Measurements from ENCODE around the gene SPATA13.

SPATA13 gene

DNA sequence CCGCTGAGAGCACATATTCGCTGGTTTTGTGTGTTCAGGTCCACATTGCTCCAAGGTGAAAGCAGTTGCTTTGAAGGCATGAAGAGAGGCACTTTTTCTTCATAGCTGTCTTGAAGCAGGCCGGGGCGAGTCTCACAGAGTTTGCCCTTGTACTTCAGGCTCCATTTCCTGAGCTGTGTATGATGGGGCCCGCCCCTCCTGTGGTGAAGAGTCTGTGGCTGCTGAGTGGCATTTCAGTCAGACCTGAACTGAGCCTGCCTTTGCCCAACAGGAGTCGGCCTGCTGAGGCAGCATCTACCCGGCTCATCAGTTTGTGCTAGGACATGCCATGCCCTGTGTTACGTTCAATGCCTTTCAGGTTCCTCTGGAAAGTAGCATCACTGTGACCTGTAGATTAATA, 104.5 kb downstream of the SPATA13 start:
- DNase-seq: no peak

DNA sequence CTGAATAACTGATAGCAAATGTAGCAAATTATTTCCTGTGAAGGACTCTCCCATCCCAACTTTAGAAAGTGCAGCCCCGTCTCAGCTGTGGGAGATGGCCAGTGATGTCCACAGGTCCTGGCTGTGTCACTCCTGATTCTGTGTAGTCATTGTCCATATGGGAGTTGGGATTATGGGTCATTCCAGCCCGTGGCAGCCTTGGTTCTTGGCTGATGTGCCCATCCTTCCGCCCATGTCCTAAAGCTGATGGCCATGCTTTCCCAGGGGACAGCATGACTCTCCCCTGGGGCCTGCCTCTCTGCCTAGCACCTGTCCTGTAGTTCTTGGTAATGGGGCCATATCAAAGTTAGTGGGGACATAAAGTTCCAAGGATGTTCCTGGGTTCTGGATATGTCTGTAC, 104.9 kb downstream of the SPATA13 start:
- DNase-seq: no peak

DNA sequence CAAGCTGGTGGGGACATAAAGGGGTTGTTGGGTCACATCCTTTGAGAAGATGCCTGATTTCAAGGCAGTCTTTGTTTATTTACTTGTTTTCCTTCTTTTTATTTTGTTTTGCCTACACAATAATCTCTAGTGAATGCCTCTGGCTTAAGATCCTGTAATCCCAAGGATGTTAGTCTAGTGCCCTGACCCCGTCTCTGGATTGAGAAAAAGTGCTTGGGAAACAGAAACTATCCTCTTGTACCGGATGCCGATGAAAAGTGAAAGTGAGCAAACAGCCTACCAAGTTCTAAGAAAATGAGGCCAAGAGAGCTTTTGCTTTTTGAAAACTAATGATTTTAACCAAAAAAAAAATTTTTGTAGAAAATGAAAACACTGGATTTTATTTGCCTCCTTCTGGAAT, 106.8 kb downstream of the SPATA13 start:
- DNase-seq: peak; percentile 79

DNA sequence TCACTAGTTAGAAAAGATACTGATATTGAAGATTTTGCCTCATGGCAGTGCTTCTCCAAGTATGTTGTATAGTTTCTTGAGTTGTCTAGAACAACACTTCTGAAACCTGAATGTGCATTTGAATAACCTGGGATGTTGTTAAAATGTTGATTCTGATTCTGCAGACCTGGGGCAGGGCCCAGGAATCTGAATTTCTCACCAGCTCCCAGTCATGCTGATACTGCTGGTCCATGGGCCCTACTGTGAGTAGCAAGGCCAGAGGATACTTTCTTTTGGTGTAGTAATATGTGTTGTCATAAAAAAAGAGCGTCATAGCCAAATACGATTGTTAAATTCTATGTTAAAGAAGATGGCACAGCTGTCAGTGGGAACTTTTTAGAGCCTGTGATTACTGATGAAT, 107.3 kb downstream of the SPATA13 start:
- no peak for DNase-seq

DNA sequence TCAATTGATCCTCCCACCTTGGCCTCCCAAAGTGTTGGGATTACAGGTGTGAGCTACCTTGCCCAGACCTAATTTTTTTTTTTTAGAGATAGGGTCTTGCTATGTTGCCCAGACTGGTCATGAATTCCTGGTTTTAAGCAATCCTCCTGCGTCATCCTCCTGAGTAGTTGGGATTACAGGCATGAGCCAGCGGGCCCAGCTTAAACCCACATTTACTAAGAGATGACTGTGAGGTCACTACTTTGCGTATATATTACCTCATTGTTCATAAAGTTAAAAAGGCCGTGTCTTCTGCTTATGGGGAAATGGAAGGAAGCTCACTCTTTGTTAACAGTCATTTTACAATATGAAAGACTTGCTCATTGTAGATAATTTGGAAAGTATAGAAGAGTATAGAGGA, 109.3 kb downstream of the SPATA13 start:
- peak; percentile 81 for DNase-seq

DNA sequence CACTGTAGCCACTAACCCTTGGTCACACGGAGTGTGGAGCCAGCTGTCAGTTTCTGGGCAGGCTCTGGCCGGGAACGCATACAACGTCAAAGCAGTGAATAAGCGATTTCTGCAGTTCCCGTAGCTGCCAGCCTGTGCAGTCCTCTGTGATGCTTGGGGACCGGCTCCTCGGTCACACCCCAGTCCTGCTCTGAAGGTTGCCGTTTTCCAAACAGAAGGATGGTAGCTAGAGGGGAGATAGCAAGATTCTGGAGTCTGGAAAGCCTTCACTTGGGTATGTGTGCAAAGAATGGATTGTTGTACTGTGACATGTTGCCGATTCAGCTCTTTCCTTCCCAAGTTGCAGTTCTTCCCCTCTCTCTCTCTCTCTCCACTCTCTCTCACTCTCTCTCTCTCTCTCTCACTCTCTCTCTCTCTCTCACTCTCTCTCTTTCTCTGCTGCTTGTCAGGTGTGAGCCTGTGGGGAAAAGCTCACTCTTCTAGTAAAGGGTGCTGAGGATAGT, 110.2 kb downstream of the SPATA13 start:
- DNase-seq: peak; percentile 95

DNA sequence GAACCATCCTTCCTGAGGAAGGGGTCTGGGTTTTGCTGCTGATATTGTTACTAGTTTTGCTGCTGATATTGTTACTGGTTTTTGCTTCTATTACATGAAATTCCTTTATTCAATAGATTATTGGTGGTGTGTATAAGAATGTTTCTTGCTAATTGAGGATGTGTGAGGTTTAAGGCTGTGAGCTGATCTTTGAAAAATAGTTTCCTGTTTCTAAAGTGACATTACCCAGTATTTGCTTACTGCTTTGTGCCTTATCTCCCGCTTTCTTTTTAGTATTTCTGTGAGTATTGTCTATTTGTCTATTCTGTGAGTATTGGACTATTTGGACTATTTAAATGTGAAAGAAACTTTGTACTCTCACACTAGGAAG, 110.7 kb downstream of the SPATA13 start:
- DNase-seq: peak; percentile 34

DNA sequence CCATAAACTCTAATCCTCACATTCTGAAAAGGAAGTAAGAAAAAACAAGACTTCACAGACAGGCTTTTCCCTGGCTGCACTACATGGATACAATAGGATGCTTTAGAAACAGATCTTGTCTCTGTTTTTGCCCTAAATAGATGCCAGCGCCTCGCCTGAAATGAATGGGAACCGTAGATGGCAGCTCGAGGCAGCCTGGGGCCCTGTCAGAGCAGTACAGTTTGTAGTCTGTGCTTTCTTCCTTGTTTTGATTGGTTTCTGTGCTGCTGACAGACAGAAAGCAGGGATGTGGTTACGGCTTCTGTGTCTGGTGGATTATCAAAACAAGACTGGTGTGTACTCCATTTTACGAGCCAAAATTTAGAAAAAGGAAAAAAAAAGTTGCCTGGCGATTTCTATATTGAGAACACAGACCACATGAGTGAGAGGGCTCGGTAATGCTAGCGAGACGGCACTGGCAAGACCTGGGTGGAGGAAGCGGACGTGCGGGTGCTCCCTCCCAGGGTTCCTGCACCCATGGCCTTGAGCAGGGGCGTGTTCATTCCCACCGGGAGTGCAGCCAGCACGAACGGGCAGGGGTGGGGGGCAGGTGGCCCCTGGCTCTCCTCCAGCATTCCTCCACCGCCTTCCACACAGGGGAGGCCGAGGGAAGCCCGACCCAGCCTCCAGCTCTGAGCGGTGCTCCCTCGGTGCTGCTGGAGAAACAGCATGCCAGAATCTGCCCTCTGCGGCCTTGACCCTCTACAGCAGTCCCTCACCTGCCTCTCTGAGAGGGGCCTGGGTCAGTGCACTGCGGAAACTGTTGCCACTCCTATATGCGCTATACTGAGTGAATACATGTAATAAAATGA, 111.3 kb downstream of the SPATA13 start:
- DNase-seq: peak; percentile 66

DNA sequence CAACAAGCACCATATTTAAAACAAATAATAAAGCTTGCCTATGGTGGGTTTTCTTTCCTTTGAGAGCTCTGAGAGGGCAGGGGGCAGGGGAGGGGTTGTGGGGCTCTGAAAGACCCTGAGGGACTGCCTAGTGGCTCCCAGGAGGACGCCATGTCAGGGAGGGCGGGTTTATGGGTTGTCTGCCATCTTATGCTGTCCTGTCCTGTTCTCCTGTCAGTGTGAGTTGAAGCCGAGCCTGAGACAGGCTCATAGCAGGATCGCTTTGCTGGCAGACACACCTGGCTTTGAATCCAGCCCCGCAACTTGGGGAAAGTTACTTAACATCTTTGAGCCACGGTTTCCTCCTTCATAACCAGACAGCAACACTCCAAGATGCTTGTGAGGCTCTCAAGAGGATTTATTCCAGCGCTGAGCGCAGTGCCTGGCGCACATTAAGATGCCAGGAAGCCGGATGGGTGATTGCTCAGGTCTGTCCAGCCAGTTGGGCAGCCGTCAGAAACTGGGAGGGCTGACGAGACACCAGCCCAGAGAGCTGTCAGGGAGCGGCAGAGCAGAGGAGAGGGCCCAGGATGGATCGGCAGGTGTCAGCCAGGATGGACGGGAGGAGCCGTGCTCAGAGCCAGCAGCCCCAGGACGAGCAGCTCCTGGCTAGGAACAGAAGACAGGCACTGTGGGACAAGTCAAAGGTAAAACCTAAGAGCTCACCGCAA, 112.1 kb downstream of the SPATA13 start:
- peak; percentile 35 for DNase-seq

DNA sequence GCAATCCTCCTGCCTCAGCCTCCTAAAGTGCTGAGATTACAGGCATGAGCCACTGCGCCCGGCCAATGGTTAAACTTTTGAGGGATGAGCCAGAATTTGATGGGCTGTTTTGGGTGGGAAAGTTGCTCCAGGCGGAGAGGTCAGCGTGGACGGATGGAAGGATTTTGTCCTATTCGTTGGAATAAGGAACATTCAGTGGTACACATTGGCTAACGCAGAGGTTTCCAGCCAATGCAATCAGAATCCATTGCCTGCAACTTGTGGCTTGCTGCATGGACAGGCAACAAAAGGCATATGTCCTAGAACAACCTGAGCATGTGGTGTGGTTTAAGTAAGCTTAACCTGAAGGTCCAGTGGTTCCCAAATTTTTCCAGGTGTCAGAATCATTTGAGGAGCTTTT, 113.4 kb downstream of the SPATA13 start:
- no peak for DNase-seq

DNA sequence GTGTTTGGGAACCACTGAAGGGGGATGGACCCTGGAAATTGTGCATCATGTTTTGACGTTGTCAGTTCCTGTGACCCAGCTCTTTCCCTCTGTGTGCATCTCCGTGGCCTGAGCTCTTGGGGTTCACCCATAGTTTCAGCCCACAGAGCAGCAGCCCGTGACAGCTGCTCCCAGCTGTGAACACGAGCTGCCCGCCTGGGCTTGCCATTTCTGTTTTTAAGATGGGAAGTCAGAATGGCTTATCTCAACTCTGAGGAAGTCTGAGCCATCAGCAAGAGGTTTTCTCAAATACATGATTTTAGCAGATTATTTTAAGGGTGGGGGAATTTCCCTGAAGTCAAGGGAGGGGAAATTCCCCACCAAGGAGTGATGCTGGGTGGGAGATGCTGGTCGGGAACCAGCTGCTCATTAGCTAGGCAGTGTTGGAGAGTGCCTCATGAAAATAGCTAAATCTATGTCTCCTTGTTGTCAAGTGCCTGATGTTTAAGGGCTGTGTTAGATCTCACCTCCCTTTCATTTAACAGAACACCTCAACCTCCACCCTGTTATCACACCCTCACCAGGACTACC, 114.0 kb downstream of the SPATA13 start:
- DNase-seq: peak; percentile 92

DNA sequence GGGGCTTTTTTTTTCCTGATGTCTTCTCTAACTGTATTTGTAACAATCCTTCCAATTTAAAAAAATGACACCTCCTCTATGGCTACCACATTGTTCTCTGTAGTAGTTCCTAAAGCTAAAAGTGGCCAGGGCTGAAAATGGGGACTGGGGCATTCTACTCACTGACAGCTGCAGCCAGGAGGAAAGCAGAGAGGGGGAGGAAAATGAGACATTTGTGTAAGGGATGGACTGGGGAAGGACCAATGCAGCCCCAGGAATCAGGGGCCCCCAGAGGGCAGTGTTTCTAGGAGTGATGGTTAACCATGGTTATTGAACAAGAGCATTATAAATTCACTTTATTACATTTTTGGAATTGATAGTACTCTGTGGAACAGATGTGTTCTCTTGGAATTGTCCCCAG, 114.5 kb downstream of the SPATA13 start:
- no peak for DNase-seq

DNA sequence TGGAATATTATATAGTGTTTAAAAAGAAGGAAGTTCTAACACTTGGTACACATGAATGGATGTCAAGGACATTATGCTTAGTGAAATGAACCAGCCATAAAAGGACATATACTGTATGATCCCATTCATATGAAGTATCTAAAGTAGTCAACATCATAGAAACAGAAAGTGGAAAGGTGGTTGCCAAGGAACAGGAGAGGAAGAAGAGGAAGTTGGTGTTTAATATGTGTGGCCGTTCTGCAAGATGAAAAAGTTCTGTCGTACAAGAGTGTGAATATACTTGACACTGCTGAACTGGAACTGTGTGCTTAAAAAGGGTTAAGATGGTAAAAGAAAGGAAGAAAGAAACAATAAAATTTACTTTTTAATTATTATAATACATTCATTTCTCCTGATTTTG, 115.8 kb downstream of the SPATA13 start:
- DNase-seq: peak; percentile 84

DNA sequence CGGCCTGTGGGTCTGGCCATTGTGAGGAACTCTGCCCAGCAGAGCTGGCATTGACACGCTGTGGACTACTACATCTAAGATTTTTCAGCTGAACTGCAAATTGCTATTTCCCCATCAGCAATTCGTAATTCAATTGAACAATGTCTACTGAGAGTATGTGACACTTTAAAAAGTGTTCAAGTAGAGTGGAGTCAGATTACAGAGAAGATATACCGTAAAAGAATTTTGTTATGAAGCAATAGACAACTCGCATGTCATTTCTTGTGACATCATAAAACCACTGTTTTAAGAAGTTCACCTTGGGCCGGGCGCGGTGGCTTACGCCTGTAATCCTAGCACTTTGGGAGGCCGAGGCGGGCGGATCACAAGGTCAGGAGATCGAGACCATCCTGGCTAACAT, 116.3 kb downstream of the SPATA13 start:
- peak; percentile 33 for DNase-seq

DNA sequence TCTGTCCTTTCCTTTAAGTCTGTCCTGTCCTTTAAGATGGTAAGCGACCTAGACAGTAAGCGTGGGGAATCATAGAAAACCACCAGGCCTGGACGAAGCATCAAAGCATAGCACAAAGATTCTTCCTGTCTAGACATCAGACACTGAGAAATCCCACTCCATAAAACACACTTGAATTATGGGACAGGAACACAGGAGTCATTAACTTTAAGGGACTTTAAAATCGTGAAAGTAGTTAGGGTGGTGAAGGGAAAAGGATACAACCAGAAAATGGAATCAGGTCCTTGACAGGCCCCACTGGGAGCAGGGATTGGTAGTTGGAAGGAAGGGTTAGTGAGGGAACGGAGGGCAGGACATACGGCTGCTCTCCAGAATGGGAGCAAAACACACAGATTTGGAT, 117.2 kb downstream of the SPATA13 start:
- no peak for DNase-seq

DNA sequence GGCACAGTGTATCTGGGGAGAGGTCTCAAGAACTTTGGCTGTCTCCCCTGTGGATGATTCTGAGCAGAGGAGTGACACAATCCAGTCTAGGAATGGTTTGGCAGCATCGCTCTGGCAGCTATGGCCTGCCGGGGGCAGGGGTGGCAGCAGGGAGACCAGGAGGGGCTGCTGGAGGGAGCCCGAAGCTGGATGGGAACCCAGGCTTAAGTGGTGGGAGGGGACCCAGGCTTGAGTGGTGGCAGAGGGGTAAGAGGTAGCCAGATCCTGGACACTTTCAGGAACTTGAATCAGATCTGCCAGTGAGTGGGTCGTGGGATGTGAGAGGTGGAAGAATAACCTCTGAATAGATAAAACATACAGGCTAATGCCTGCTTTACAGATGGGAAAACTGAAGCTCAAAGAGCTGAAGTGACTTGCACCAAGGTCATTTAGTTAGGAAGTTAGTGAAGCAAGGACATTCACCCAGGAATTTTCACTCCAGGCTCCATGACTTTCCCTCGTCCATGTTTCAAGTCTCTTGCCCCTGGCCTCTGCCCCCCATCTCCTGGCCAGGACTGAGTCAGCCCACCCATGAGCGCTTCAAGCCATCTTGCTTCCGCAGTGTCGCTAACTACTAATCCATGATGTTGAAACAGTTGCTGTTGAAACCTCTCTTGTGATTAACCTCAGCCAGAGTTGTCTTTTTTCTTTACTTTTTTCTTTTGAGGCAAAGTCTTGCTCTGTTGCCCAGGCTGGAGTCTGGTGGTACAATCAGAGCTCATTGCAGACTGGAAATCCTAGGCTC, 119.0 kb downstream of the SPATA13 start:
- peak; percentile 86 for DNase-seq

DNA sequence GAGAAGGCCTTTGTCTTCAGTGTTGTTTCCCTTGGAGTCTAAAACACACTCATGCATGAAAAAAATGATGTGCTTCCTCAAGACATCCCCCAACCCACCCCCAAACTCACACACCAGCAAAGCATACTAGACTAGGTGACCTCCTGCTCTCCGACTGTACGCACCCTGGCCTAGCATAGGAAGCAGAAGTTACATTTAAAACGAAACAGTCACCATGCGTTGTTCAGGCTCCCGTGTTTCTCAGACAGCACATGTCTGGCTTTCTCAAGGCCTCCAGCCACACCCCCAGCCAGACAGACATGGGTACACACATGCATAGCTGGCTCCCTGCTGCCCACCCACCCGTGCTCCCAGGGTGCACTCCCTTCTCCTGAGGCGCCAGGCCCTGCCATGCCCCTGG, 120.2 kb downstream of the SPATA13 start:
- peak; percentile 84 for DNase-seq

DNA sequence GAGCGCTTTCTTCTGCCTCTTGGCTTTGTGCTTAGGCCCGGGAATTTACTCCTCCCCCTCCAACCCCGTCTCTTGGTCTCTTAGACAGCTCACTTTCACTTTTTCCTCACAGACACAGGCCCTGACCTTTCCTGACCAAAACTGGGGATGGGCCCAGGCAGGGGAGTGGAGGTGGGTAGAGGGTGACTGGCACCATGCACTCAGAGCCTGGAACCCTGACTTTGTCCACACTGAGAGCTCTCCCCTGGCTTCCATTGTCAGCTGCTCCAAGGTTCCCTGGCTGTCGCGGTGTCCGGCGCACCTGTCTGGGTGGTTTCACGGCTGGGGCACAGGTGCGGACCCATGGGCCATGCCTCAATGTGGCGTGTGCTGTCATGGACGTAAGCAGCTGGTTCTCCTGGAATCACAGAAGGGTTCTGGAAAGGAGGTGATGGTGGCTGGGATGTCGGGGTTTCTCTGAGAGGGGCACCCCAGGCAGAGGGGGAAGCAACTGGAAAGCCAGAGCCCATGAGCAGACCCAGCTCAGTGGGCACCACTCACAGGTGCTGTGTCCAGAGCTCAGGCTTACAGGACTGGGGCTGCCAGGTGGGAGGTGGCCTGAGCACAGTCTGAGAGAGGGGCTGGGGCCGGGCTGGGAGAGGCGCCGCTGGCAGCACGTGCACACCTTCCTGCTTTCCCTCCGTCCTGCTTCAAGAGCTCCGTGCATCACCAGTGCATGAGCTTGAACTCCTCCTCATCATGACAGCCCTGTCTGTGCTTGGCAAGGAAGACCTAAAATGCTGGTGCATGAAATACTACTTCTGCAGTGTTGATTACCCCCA, 120.9 kb downstream of the SPATA13 start:
- peak; percentile 32 for DNase-seq

DNA sequence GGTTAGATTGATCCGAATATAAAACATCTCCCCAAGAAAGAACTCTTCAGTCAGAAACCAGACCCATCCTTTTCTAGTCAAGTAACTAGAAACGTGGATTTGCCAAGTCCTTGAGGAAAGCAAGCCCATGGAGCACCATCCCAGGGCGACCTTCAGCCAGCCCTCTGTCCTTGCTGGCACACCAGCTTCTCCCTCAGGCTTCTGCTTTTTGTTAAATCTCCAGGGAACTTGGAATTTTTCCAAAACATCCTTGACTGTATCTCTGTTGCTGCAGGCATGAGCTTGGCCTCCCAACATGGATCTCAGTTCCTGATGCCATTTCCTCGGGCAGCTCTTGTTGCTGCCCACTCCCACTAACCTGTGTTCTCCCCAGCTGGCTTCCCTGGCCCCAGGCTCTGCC, 121.7 kb downstream of the SPATA13 start:
- no peak for DNase-seq

DNA sequence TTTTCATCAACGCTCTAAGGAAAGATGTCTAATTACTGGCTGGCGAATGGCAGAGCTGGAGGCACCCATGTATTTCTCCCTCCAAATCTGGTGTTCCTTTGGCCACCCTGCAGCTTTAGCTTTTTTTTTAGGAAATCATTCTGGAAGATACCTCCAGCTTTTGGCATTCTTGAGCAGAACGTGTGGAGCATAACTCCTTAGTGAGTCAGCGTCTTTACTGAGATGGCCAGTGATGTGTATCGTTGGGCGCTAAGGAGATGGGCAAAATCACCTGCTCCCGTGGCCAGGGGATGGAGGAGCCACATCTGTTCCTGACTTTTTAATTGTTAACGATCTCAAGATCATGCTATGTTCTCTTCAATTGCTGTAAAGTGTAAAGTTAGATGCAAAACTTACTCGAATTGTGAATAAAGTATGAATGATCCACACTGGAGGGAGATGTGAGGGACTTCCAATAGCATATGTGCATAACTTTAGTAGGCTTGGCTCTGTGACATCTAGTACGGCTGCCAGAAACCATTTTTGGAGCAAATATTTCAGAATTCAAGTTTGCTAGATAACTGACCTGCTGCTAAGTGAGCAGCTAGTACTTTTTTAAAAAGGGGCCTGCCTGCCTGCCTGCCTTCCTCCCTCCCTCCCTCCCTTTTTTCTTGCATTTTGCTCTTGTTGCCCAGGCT, 124.5 kb downstream of the SPATA13 start:
- DNase-seq: no peak

DNA sequence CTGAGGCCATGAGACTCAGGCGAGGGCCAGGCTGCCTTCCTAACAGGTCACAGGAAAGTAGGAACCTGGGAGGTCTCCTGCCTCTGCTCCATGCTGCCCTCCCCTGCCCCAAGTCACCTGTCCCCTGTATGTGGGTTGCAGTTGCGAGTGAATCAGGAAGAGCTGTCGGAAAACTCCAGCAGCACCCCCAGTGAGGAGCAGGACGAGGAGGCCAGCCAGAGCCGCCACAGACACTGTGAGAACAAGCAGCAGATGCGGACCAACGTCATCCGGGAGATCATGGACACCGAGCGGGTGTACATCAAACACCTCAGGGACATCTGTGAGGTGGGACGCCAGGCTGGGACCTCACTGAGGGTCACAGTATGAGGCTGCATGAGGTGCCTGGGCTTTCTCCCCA, 126.1 kb downstream of the SPATA13 start:
- DNase-seq: no peak
